Colon (tissue), 2 donors: Measurements from ENCODE around the gene CALCA.

Experiments used
- FAIRE-seq: peaks from 2 replicates; lab custom pipeline; 2012; peaks lifted over from hg19 to GRCh38; lab: Jason Lieb, UNC
- donor health status: control.
- donor health status: control.

CALCA gene

GRCh38 chr11:14942745-14943144 lies 29.4 kb downstream of the CALCA start:
- FAIRE-seq, result no peak

GRCh38 chr11:14938936-14939335 lies 33.2 kb downstream of the CALCA start:
- no peak for FAIRE-seq

- no peak for FAIRE-seq
Measured at GRCh38 chr11:14934641-14935351, 37.4 kb downstream of the CALCA start.

DNA sequence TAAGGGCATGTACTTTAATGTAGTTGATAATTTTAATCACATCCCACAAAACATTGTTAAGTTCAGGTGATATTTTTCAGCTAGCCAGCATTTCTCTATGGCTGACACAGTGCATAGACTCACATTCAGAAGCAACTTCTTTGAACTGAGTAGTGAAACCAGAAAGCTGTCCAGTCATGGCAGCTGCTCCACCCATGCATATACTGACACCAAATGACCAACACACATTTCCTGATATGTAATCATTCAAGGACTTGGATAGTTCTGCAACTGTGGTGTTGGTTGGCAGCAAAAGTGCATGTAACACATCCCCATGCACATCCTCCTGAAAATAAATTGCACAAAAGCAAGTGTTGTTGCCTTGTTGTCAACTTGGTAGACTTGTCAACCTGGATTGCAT lies 39.7 kb downstream of the CALCA start:
- FAIRE-seq, result no peak

DNA sequence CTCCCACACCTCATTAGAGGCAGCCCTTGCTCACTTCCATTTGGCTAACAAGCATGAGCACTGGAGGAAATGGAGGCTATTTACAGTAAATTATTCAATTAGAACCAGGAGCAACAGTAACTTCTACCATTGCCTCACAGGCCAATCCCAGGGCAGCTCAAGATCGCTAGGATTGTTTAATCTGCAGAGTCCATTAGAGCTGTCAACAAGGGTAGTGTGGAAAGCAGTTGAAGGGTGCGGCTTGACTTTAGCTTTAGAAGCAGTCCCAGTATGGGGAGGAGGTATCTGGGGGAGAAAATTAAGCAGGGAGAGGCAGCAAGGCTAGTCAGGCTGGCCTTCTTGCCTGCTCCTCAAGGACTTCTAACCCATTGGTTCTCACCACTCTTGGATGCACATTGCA lies 41.8 kb downstream of the CALCA start:
- FAIRE-seq, result no peak

DNA sequence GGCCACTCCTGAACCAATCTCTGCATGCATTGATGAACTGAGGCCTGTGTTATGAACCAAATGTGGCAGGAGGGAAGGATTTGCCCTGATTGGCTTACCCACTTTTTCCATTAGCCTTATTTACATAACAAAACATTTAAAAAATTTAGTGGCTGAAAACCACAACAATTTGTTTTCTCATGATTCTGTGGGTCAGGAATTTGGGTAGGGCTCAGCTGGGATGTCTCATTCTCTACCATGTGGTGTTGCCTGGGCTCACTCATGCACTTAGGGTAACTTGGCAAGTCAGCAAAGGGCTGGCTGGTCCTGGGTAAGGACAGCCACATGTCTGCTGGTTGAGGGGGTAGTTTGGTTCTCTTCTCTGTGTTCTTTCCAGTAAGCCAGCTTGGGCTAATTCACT lies 45.0 kb downstream of the CALCA start:
- FAIRE-seq, result no peak

GRCh38 chr11:14924318-14924717 lies 47.8 kb downstream of the CALCA start:
- FAIRE-seq, result no peak
